HL-60 (cell line): ENCODE measurements around the gene SUOX.

Experiments
- GABPA ChIP-seq: IDR thresholded peaks from 2 replicates; pipeline ENCODE4 v1.6.1; 2012; ENCODE audit warnings: low read depth
- POLR2AphosphoS5 ChIP-seq: IDR thresholded peaks from 2 replicates; pipeline ENCODE4 v1.6.1; 2012; ENCODE audit warnings: low read depth
- REST ChIP-seq: IDR thresholded peaks from 2 replicates; pipeline ENCODE4 v1.6.1; 2012; ENCODE audit warnings: low read depth; ENCODE audit not compliant: insufficient replicate concordance
- SPI1 ChIP-seq: IDR thresholded peaks from 2 replicates; pipeline ENCODE4 v1.6.1; 2012; ENCODE audit warnings: low read depth, mild to moderate bottlenecking, borderline replicate concordance
- TF ChIP-seq, protein P1 (sequence below): IDR thresholded peaks from one replicate; pipeline ENCODE4 v1.5.1; 2011; ENCODE audit warnings: low read length, control low read depth, inconsistent platforms; ENCODE audit not compliant: insufficient read depth

- TF ChIP-seq, protein P1, sequence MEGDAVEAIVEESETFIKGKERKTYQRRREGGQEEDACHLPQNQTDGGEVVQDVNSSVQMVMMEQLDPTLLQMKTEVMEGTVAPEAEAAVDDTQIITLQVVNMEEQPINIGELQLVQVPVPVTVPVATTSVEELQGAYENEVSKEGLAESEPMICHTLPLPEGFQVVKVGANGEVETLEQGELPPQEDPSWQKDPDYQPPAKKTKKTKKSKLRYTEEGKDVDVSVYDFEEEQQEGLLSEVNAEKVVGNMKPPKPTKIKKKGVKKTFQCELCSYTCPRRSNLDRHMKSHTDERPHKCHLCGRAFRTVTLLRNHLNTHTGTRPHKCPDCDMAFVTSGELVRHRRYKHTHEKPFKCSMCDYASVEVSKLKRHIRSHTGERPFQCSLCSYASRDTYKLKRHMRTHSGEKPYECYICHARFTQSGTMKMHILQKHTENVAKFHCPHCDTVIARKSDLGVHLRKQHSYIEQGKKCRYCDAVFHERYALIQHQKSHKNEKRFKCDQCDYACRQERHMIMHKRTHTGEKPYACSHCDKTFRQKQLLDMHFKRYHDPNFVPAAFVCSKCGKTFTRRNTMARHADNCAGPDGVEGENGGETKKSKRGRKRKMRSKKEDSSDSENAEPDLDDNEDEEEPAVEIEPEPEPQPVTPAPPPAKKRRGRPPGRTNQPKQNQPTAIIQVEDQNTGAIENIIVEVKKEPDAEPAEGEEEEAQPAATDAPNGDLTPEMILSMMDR: no peak
- TF ChIP-seq SPI1: no peak
- TF ChIP-seq REST: no peak
- TF ChIP-seq GABPA: no peak
- TF ChIP-seq POLR2AphosphoS5: no peak
Observed at GRCh38 chr12:56040963-56041551, 44.0 kb downstream of the SUOX start.
